Stimulated activated CD4-positive, alpha-beta T cell treated with anti-CD3 and anti-CD28 coated beads, TNF-alpha, amount 100 ng/mL, for 1 hour (primary cell): ENCODE data around the gene SEC23B.
"Not testable (repeated sequence)": the region's sequence is repeated elsewhere in the genome, so short reads cannot be mapped to it uniquely, and the experiment has no call there.

Experiments used
- DNase-seq, 3 donors: peaks; one replicate each; pipeline ENCODE4 v3.0.0-alpha.2; 2020; ENCODE audit warnings: low read depth in 3 of 3, low spot score in 1 of 3

The SEC23B gene

GRCh38 chr20:18507218-18508191, at the start of gene SEC23B:
Gene SEC23B (plus strand): TSS chr20:18507940. CDS start chr20:18510836, 2,896 bp downstream.
- peak; percentile 92 to 95 (median 94) for DNase-seq

DNA sequence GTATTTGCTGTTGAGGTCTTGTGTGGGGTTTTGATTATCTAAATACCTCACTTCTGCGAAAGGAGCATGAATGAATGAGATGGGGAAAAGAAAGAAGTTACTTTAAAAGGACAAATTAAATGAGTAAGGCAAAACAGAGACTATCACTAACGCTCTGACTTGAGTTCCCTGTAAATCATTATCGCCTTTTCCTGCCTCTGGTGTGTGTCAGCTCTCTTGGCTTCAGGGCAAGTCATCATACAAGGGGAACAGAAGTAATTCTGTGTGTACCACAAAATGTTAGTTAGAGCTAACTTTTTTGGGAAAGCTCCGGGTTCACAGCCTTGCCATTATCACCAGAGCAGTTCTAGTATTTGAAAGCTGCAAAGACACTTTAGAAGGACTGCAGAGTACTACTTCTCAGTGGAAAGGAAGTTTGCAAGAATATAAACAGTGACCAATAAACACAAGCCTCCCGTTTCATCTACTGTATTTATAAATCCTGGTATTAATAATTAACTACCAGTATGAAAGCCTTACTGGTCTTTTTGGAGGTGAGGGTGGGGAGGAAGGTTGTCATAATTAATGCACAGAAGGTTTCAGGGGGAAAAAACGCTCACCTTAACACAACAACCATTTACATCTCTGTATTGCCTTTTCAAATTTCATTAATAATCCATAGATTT, 42.1 kb upstream of the SEC23B start:
- no peak for DNase-seq

- no peak for DNase-seq
Measured at GRCh38 chr20:18466574-18466893, 41.2 kb upstream of the SEC23B start.

- DNase-seq = peak; percentile 77 to 89 (median 78)
Measured at GRCh38 chr20:18466894-18467730, 40.6 kb upstream of the SEC23B start, which contains the start of the genes DZANK1 and POLR3F. Gene DZANK1 (minus strand): TSS chr20:18467030. CDS start chr20:18465358, 1,672 bp downstream. Gene POLR3F (plus strand): TSS chr20:18467390. CDS start chr20:18467507, 117 bp downstream.

GRCh38 chr20:18477218-18477617, 30.5 kb upstream of the SEC23B start:
- no peak for DNase-seq

- DNase-seq = no peak
Measured at GRCh38 chr20:18477821-18478220, 29.9 kb upstream of the SEC23B start.

- DNase-seq = no peak
Measured at GRCh38 chr20:18481596-18481995, 26.1 kb upstream of the SEC23B start.

- DNase-seq = no peak
Measured at GRCh38 chr20:18488301-18488700, 19.4 kb upstream of the SEC23B start.

GRCh38 chr20:18496042-18496441, 11.7 kb upstream of the SEC23B start:
- DNase-seq = no peak

DNA sequence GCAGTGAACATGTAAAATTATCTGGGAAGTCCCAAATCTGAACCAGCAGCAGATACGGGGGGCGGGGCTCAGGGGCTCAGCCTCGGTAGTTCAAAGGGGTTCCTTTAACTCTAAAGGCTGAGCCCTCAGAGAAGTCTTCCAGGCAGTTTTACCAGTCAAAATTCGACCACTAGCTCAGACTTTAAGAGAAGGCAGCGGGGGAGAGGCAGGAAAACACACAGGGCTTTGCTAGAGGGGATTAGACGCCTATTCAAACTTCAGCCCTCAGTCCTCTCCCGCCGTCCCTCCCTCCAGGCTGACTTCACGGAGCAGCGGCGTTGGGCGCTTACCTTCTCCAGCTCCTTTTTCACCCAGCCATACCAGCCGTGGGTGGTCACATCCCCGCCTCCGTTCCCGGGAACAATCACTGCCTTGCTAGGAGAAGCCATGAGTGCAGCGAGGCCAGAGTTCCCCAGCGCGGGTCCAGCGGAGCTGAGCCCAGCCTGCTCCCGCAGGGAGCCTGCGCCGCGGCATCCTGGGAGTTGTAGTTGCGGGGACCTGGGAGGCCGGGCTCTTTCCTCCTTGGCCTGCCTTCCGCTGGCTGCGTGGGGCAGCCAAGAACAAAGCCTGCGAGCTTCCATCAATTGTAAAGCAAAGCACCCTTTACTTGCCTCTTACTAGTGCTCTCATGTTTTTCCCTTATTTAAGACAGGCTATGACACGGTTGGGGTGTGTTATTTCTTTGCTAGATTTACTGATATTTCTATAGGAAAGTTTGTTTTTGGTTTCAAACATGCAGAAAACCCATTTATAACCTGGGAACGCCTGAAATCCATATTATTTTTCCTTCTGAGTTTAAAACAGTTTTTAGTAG, 10.8 kb upstream of the SEC23B start, which contains the start of gene RBBP9:
TSS of gene RBBP9 (minus strand) at position 486 of the 853 bp plus-strand sequence. CDS start at position 428, 58 bp downstream.
- peak; percentile 20 to 61 (median 33) for DNase-seq

- no peak for DNase-seq
Measured at GRCh38 chr20:18497603-18498002, 10.1 kb upstream of the SEC23B start.

DNA sequence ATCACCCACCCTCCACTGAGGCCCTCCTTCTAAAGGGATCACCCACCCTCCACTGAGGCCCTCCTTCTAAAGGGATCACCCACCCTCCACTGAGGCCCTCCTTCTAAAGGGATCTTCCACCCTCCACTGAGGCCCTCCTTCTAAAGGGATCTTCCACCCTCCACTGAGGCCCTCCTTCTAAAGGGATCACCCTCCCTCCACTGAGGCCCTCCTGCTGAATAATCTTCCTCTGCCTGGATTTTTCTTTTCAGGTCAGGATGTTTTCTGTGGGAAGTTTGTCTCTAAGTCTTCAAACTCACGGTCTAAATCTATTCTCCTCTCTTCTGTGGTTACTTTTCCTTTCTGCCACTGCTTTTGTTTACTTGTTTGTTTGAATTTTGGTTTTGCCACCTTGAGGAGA, 6.1 kb upstream of the SEC23B start:
- DNase-seq = not testable (repeated sequence)

DNA sequence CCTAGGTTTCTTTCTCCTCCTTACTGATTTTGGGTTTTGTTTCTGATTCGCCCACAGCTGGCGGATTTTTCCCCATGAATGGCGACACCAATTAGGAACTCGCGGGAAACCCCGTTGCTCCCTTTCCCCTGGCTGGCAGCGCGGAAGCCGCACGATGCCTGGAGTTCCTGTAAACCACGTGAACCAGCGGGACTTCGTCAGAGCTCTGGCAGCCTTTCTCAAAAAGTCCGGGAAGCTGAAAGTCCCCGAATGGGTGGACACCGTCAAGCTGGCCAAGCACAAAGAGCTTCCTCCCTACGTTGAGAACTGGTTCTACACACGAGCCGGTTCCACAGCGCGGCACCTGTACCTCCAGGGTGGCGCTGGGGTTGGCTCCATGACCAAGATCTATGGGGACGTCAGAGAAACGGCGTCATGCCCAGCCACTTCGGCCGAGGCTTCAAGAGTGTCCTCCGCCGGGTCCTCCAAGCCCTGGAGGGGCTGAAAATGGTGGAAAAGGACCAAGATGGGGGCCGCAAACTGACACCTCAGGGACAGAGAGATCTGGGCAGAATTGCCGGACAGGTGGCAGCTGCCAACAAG, 3.2 kb upstream of the SEC23B start:
- DNase-seq = no peak

GRCh38 chr20:18506744-18507143, 996 bp upstream of the SEC23B start:
- no peak for DNase-seq

- no peak for DNase-seq
Measured at GRCh38 chr20:18511571-18511970, 3.8 kb downstream of the SEC23B start.

DNA sequence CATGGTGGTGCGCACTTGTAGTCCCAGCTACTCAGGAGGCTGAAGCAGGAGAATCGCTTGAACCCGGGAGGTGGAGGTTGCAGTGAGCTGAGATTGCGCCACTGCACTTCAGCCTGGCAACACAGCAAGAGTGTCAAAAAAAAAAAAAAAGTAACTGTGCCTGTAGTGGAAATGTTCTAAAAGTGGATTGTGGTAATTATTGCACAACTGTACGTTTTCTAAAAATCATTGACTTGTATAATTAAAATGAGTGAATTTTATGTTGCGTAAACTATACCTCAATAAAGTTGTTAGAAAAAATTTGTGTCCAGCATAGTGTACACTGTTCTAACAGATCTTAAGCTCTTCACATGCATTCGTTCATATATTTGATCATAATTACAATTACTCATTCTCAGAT, 5.5 kb downstream of the SEC23B start:
- no peak for DNase-seq

DNA sequence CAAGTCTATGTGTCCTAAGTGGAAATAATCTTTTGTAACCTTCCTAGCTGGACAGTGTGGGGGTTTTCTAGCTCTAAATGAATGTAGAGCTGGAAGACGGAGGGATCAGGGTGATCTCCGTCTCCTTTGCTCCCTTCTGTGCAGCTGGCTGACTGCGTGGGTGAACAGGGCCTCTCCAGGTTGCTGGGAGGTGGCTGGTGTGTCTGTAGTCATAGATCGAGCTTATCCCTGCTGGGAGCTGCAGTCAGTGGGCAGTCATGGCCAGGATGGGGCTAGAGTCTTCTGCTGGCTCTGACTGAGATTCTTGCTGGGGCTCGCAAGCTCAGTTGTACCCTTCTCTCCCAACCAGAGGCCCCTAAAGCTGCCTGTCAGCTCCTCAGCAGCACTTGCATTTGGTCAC, 6.4 kb downstream of the SEC23B start:
- DNase-seq = no peak

- DNase-seq = no peak
Measured at GRCh38 chr20:18515973-18516372, 8.2 kb downstream of the SEC23B start.

- not testable (repeated sequence) for DNase-seq
Measured at GRCh38 chr20:18522066-18522465, 14.3 kb downstream of the SEC23B start.

GRCh38 chr20:18523066-18523465, 15.3 kb downstream of the SEC23B start:
- no peak for DNase-seq
